Stomach (tissue), 9 donors: Measurements from ENCODE around the gene SSH2. TPM values are rescaled to one million over a fixed set of nuclear protein-coding genes. Genes with fewer than 3 reads are reported as not detected.
A peak's percentile ranks its signal among the peaks of the same experiment; 100 is the strongest.

Experiments
- DNase-seq, 2 donors: peaks; one replicate each; pipeline versions ENCODE4 v3.0.0 to v3.0.0-alpha.2; 2013 to 2019
- H3K27ac ChIP-seq, 5 donors: fragments of 200-600 bp in 4 of 5; sonication (generic) in 4 of 5; one replicate each; pipeline ENCODE4 v1.5.1; 2013 to 2019; ENCODE audit warnings: mild to moderate bottlenecking in 1 of 5, moderate library complexity in 1 of 5
- H3K27me3 ChIP-seq, 3 donors: fragments of 200-600 bp; sonication (generic); one replicate each; pipeline ENCODE4 v1.5.1; 2017 to 2019; ENCODE audit warnings: mixed run types in 1 of 3
- H3K36me3 ChIP-seq, 4 donors: fragments of 200-600 bp; sonication (generic); 1 replicate in 3 of 4; 2 replicates in 1 of 4; pipeline ENCODE4 v1.5.1; 2016 to 2019
- H3K4me1 ChIP-seq, 4 donors: fragments of 200-600 bp; sonication (generic); one replicate each; pipeline ENCODE4 v1.5.1; 2016 to 2019
- H3K4me3 ChIP-seq, 4 donors: fragments of 200-600 bp; sonication (generic) in 3 of 4; one replicate each; pipeline ENCODE4 v1.5.1; 2016 to 2019; ENCODE audit warnings: mild to moderate bottlenecking in 1 of 4
- H3K9me3 ChIP-seq, 4 donors: fragments of 200-600 bp; sonication (generic); one replicate each; pipeline ENCODE4 v1.5.1; 2016 to 2019
- CTCF ChIP-seq, 7 experiments: fragments of 450-650 bp in 4 of 7; fragments of 200-600 bp in 3 of 7; sonication (generic) in 3 of 7; IDR thresholded peaks; one replicate each; pipeline ENCODE4 v1.5.1; 2016 to 2019; ENCODE audit warnings: antibody characterized with exemption in 7 of 7, control low read depth in 2 of 7, mild to moderate bottlenecking in 1 of 7
- EP300 ChIP-seq: sonication (generic); formaldehyde crosslinking; IDR thresholded peaks from one replicate; pipeline ENCODE4 v1.6.1; 2017; ENCODE audit warnings: antibody characterized with exemption
- POLR2A ChIP-seq, 4 donors: fragments of 450-650 bp; IDR thresholded peaks; one replicate each; pipeline ENCODE4 v1.6.1; 2016; ENCODE audit warnings: antibody characterized with exemption in 4 of 4, control low read depth in 2 of 4, mild to moderate bottlenecking in 1 of 4, moderate library complexity in 1 of 4
- POLR2AphosphoS5 ChIP-seq, 3 donors: sonication (generic); formaldehyde crosslinking; IDR thresholded peaks; one replicate each; pipeline ENCODE4 v1.6.1; 2016; ENCODE audit warnings: antibody characterized with exemption in 3 of 3
- WGBS, 5 donors: extraction: QIAGEN DNeasy Blood & Tissue Kit in 3 of 5; methylation state at CpG; one replicate each; pipeline versions ENCODE4 v1.1.5 to v1.1.7; 2013 to 2018; 5-methylcytosine and 5-hydroxymethylcytosine counted together
- intact Hi-C: fragments of 100-400 bp; cut with DNase I; formaldehyde crosslinking; loops from one replicate; pipeline ENCODE4 v1.15.1; 2023; ENCODE audit warnings: low total_unique reads
- polyA plus RNA-seq, 3 donors: library from polyadenylated mRNA; stranded (reverse); fragments of 200-250 nt; gene quantifications; one replicate each; pipeline ENCODE4 v1.2.3, GENCODE V29; 2013
- total RNA-seq, 5 donors: library from RNA; depleted of rRNA; stranded (reverse); fragments of >200 nt; gene quantifications; one replicate each; pipeline versions ENCODE4 v1.1.0 to v1.2.3, GENCODE V29; 2014 to 2016
- donor health status: healthy with polysubstance abuse.
- donor health status: Bipolar disorder and iron deficiency.
- donor health status: healthy.

Gene SSH2
- total and polyA plus RNA-seq, 8 donors = 7.8 to 44.9 (median 24.1) TPM

GRCh38 chr17:29839656-29840055, 90.4 kb downstream of the SSH2 start:
- 49 to 64% (median 59%) methylated on average over 1 of the region's 1 CpG for WGBS, 5 donors
- H3K4me1 ChIP-seq = peaks cover 9 to 44% (median 27%) of the 10 kb centered on the region in 4 donors
- no peaks in the 10 kb centered on the region for H3K9me3 ChIP-seq
- H3K27ac ChIP-seq = no peak overlapping the region
- no peaks in the 10 kb centered on the region for H3K27me3 ChIP-seq
- no peak overlapping the region for H3K4me3 ChIP-seq
- no peak for DNase-seq
- no peak for TF ChIP-seq POLR2AphosphoS5 (IDR thresholded peaks at IDR 0.05)
- TF ChIP-seq POLR2A (IDR thresholded peaks at IDR 0.05) = no peak
- TF ChIP-seq CTCF (IDR thresholded peaks at IDR 0.05) = no peak
- no peak for TF ChIP-seq EP300
- H3K36me3 ChIP-seq = no peaks in the 10 kb centered on the region
- intact Hi-C loops = loop anchor here (10.0 kb wide), 1 partner anchor 405 kb away; no protein-coding TSS in a partner anchor

- no peaks in the 10 kb centered on the region for H3K27me3 ChIP-seq
- no peaks in the 10 kb centered on the region for H3K9me3 ChIP-seq
- no peaks in the 10 kb centered on the region for H3K36me3 ChIP-seq
- intact Hi-C loops = no loop called here
- WGBS, 5 donors = 82 to 87% (median 85%) methylated on average over 5 to 6 of the region's 6 CpGs
- no peak overlapping the region for H3K27ac ChIP-seq
- DNase-seq = peak in 1 of 2 donors; percentile 50
- peaks cover 6 to 44% (median 27%) of the 10 kb centered on the region in 4 donors for H3K4me1 ChIP-seq
- TF ChIP-seq POLR2AphosphoS5 (IDR thresholded peaks at IDR 0.05) (no peak), CTCF (IDR thresholded peaks at IDR 0.05) (no peak), EP300 (no peak), POLR2A (IDR thresholded peaks at IDR 0.05) (no peak)
- H3K4me3 ChIP-seq = no peak overlapping the region
Measured at GRCh38 chr17:29838961-29839360, 91.1 kb downstream of the SSH2 start.

GRCh38 chr17:29837531-29837930, 92.5 kb downstream of the SSH2 start:
- Histone ChIP-seq H3K36me3 (no peaks in the 10 kb centered on the region), H3K4me1 (peaks cover 6 to 44% (median 24%) of the 10 kb centered on the region in 4 donors), H3K27ac (peak overlapping the region in 3 of 5 donors; percentile 7 to 80 (median 43)), H3K4me3 (no peak overlapping the region), H3K9me3 (no peaks in the 10 kb centered on the region), H3K27me3 (no peaks in the 10 kb centered on the region)
- TF ChIP-seq POLR2A (IDR thresholded peaks at IDR 0.05) (no peak), EP300 (no peak), CTCF (IDR thresholded peaks at IDR 0.05) (no peak), POLR2AphosphoS5 (IDR thresholded peaks at IDR 0.05) (no peak)
- intact Hi-C loops = no loop called here
- 56 to 76% (median 59%) methylated on average over 4 to 7 of the region's 7 CpGs for WGBS, 5 donors
- DNase-seq = peak in 1 of 2 donors; percentile 74

- Histone ChIP-seq H3K4me1 (peaks cover 6 to 44% (median 24%) of the 10 kb centered on the region in 4 donors), H3K27me3 (no peaks in the 10 kb centered on the region), H3K9me3 (no peaks in the 10 kb centered on the region), H3K36me3 (no peaks in the 10 kb centered on the region), H3K27ac (peak overlapping the region in 3 of 5 donors; percentile 70 to 82 (median 80)), H3K4me3 (no peak overlapping the region)
- no peak for DNase-seq
- intact Hi-C loops = no loop called here
- 58 to 75% (median 65%) methylated on average over 5 of the region's 5 CpGs for WGBS, 5 donors
- TF ChIP-seq POLR2AphosphoS5 (IDR thresholded peaks at IDR 0.05) = no peak
- TF ChIP-seq EP300 = no peak
- TF ChIP-seq POLR2A (IDR thresholded peaks at IDR 0.05) = no peak
- no peak for TF ChIP-seq CTCF (IDR thresholded peaks at IDR 0.05)
Measured at GRCh38 chr17:29836643-29837042, 93.4 kb downstream of the SSH2 start.
